Coronary artery (tissue), 2 donors: ENCODE data around the gene RMI2.
"Not testable (repeated sequence)": the region's sequence is repeated elsewhere in the genome, so short reads cannot be mapped to it uniquely, and the experiment has no call there.

Source experiments
- DNase-seq: peaks from one replicate; pipeline ENCODE4 v3.0.0-alpha.2; 2017; ENCODE audit warnings: low spot score
- H3K27ac ChIP-seq, 2 donors: fragments of 200-600 bp; sonication (generic); one replicate each; pipeline ENCODE4 v1.5.1; 2016 to 2019
- H3K4me3 ChIP-seq: fragments of 200-600 bp; sonication (generic); 2 replicates; pipeline ENCODE4 v1.5.1; 2016; ENCODE audit warnings: mild to moderate bottlenecking, moderate library complexity
- CTCF ChIP-seq: fragments of 200-600 bp; sonication (generic); IDR thresholded peaks from one replicate; pipeline ENCODE4 v1.5.1; 2019; ENCODE audit warnings: antibody characterized with exemption

RMI2 gene

GRCh38 chr16:11360641-11361373 lies 15.5 kb downstream of the RMI2 start:
- TF ChIP-seq CTCF, result no peak
- Histone ChIP-seq H3K4me3 (no peak overlapping the region), H3K27ac (no peak overlapping the region)
- DNase-seq, result no peak

- no peak for DNase-seq
- H3K27ac ChIP-seq, result no peak overlapping the region
Observed at GRCh38 chr16:11361701-11362451, 16.6 kb downstream of the RMI2 start.

GRCh38 chr16:11363927-11364258 lies 18.6 kb downstream of the RMI2 start:
- DNase-seq, result no peak
- H3K4me3 ChIP-seq, result no peak overlapping the region
- H3K27ac ChIP-seq, result peak overlapping the region in 1 of 2 donors; percentile 45
- TF ChIP-seq CTCF, result no peak

More at GRCh38 chr16:11361701-11362451, 16.6 kb downstream of the RMI2 start:
- H3K4me3 ChIP-seq, result peak overlapping the region; percentile 28
- TF ChIP-seq CTCF, result no peak

- no peak for DNase-seq
- no peak overlapping the region for H3K4me3 ChIP-seq
- no peak overlapping the region for H3K27ac ChIP-seq
- no peak for TF ChIP-seq CTCF
Observed at GRCh38 chr16:11367483-11367906, 22.2 kb downstream of the RMI2 start.

GRCh38 chr16:11370084-11370931 lies 25.0 kb downstream of the RMI2 start:
- DNase-seq, result no peak
- Histone ChIP-seq H3K27ac (no peak overlapping the region), H3K4me3 (no peak overlapping the region)
- TF ChIP-seq CTCF, result no peak

- DNase-seq, H3K27ac ChIP-seq: not testable (repeated sequence)
Observed at GRCh38 chr16:11370932-11371279, 25.6 kb downstream of the RMI2 start.

GRCh38 chr16:11372073-11372828 lies 27.0 kb downstream of the RMI2 start:
- no peak for DNase-seq
- no peak for TF ChIP-seq CTCF
- no peak overlapping the region for H3K27ac ChIP-seq
- no peak overlapping the region for H3K4me3 ChIP-seq

More at GRCh38 chr16:11370932-11371279, 25.6 kb downstream of the RMI2 start:
- H3K4me3 ChIP-seq, result not testable (repeated sequence)
